Chondrocyte (in vitro differentiated cells): Measurements from ENCODE around the gene PLIN4. TPM values are rescaled to one million over a fixed set of nuclear protein-coding genes. Genes with fewer than 3 reads are reported as not detected.
A peak's percentile ranks its signal among the peaks of the same experiment; 100 is the strongest.

Experiments used
- DNase-seq: peaks from one replicate; pipeline ENCODE4 v3.0.0; 2021; ENCODE audit warnings: mixed read lengths, low spot score
- H3K27ac Mint-ChIP-seq: one replicate; pipeline ENCODE4 v1.8.0; 2021; ENCODE audit warnings: mild to moderate bottlenecking, moderate library complexity, mixed read lengths; ENCODE audit not compliant: unreplicated experiment
- H3K27me3 Mint-ChIP-seq: 2 replicates; pipeline ENCODE4 v1.8.0; 2021; ENCODE audit warnings: low read depth, mixed read lengths
- H3K36me3 Mint-ChIP-seq: 2 replicates; pipeline ENCODE4 v1.8.0; 2021; ENCODE audit warnings: low read depth, mixed read lengths
- H3K4me1 Mint-ChIP-seq: 2 replicates; pipeline ENCODE4 v1.8.0; 2021; ENCODE audit warnings: low read depth, mild to moderate bottlenecking, mixed read lengths
- H3K4me3 Mint-ChIP-seq: one replicate; pipeline ENCODE4 v1.8.0; 2021; ENCODE audit warnings: mild to moderate bottlenecking, moderate library complexity, mixed read lengths; ENCODE audit not compliant: unreplicated experiment
- H3K9me3 Mint-ChIP-seq: 2 replicates; pipeline ENCODE4 v1.8.0; 2021; ENCODE audit warnings: low read depth, mixed read lengths
- total RNA-seq: library from RNA; stranded (reverse); gene quantifications from 3 replicates; pipeline ENCODE4 v1.2.1, GENCODE V29; 2021
- TF ChIP-seq, protein P1 (sequence below): fragments of 200-600 bp; sonication (generic); IDR thresholded peaks from 2 replicates; pipeline ENCODE4 v1.5.0; 2021; ENCODE audit warnings: antibody characterized with exemption, mild to moderate bottlenecking, moderate library complexity

Gene PLIN4
- total RNA-seq, 1 donor from 2014 or later: 0.05 TPM

DNA sequence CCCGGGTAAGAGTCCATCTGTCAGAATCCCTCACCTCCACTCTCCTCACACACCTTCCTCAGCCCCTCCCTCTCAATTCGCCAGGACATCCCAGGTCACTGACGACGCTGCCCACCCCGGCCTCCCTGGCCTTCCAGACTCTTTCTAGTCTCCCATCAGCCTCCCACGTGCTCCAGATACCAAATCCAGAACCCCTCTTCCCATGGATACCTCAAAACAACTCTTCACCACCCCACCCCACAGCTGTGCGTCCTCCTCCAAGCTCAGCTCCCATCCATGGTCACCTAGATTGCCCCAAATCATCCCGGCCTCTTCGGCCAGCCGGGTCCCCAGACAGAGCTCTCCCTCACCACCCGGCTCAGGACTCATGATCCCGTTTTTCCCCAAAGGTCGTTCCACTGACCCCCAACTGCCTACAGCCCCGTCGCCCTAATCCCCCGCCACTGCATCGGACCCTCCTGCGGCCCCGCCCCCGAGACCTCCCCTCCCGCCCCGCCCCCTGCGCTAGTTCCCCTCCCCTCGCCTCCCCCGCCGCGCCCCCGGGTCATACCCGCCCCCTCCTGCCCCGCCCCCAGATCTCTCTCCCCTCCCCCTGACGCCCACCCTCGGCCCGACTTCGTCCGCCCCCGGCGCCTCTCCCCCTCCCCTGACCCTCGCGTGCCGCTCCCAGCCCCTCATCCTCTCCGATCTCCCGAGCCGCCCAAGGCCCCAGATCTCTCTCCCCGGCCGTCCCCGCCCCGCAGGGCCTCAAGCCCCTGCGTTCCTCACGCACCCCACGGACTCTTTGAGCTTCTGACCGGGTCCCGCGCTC is 61.2 kb downstream of the PLIN4 start:
- Mint-ChIP-seq H3K4me3 (peak overlapping the region; percentile 98), H3K27me3 (no peaks in the 10 kb centered on the region), H3K36me3 (peaks cover 5% of the 10 kb centered on the region), H3K9me3 (no peaks in the 10 kb centered on the region), H3K27ac (peak overlapping the region; percentile 99), H3K4me1 (peaks cover 26% of the 10 kb centered on the region)
- DNase-seq: no peak
- TF ChIP-seq, protein P1, sequence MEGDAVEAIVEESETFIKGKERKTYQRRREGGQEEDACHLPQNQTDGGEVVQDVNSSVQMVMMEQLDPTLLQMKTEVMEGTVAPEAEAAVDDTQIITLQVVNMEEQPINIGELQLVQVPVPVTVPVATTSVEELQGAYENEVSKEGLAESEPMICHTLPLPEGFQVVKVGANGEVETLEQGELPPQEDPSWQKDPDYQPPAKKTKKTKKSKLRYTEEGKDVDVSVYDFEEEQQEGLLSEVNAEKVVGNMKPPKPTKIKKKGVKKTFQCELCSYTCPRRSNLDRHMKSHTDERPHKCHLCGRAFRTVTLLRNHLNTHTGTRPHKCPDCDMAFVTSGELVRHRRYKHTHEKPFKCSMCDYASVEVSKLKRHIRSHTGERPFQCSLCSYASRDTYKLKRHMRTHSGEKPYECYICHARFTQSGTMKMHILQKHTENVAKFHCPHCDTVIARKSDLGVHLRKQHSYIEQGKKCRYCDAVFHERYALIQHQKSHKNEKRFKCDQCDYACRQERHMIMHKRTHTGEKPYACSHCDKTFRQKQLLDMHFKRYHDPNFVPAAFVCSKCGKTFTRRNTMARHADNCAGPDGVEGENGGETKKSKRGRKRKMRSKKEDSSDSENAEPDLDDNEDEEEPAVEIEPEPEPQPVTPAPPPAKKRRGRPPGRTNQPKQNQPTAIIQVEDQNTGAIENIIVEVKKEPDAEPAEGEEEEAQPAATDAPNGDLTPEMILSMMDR: no peak

DNA sequence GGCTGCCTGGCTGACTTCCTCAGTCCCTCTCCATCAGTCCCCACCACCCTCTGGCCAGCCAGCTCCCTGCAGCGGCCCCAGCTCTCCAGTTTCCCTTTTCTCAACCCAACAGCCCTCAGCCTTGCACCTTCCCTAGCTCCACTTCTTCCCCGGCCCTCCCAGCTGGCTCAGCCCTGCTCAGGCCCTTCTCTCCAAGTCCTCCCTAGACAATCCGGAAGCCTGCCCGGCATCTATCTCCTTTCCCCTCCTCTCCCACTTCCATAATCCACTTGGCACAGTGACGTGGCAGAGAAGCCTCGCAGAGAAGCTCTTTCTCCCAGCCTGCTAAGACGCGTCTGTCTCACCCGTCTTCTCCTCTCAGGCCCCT is 61.8 kb downstream of the PLIN4 start:
- Mint-ChIP-seq H3K27me3 (no peaks in the 10 kb centered on the region), H3K36me3 (peaks cover 5% of the 10 kb centered on the region), H3K9me3 (no peaks in the 10 kb centered on the region), H3K4me1 (peaks cover 26% of the 10 kb centered on the region), H3K27ac (peak overlapping the region; percentile 99), H3K4me3 (peak overlapping the region; percentile 98)
- TF ChIP-seq, protein P1: no peak
- no peak for DNase-seq

DNA sequence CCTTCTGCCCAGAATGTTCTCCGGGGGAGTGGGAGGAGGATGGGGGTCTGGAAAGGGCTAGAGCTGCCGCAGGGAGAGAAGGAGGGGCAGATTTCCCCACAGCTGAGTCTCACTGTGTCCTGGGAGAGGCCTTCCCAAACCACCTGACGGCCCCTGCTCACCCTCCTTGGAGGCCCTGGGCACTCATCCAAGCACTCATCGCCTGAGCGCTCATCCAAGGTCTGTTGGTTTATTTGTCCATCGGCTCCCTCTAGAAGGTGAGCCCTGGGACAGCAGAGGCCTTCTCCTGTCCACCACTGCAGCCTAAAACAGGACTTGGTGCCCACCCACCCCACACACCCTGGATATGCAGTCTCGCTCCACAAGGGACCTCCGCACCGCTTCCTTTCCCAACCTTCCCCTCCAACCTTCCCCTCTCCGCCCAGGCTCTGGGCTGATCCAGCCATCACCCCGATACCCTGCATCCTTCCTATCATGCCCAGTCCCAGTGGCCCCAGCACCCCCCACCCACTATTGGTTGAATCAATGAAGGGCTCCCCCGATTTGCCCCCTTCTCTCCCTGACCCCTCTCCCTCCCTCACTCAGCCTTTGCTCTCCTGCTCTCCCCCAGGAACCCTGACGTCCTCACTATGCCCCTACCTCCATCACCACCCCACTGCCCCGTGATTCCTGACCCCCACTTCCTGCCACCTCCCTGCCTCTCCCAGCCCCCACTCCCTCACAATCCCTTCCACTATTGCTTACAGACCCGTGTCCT is 62.4 kb downstream of the PLIN4 start:
- no peak for DNase-seq
- H3K4me3 Mint-ChIP-seq: peak overlapping the region; percentile 98

DNA sequence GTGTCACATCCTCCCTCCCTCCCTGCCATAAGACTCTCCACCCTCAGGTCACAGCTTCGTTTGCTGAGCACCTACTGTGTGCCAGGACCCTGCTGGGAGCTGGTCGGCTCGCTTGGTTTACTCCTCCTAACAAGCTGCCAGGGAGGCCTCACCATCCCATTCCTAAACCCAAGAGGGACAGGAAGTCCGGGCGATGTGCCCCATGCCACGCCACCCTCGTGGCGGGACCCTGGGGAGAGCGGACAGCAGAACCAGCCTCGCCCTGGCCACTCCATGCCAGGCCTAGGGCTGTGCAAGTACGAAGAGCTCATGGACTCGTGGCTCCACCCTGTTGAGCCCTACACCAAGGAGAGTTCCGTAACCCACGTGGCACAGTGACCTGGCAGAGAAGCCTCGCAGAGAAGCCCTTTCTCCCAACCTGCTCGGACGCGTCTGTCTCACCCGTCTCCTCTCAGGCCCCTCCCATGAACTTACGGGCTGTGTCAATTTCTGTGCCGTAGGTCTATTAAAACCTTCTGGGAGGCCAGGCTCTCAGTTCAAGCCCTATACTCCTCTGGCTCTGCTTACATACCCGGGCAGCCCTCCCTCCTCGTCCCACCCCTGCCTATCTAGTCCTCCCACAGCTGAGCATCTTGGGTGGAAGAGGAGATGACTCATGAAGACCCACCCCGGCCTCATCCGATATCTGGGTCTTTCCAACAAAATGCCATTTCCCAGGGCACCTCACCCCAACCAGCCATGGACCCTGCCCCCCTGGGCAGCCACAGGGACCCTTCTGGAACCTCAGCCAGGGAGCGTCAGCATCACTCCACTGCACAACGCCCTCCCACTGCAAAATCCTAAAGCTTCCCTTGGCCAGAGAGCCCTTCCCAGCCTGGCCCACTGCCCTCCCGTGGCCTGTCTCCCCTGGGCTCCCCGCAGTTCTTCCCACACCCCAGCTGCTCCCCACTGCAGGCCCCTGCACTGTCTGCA is 63.3 kb downstream of the PLIN4 start:
- DNase-seq: no peak
- TF ChIP-seq, protein P1: no peak
- Mint-ChIP-seq H3K27me3 (no peaks in the 10 kb centered on the region), H3K4me3 (peak overlapping the region; percentile 98), H3K9me3 (no peaks in the 10 kb centered on the region), H3K36me3 (peaks cover 8% of the 10 kb centered on the region), H3K27ac (peak overlapping the region; percentile 79), H3K4me1 (peaks cover 26% of the 10 kb centered on the region)

More for the DNA sequence above, 62.4 kb downstream of the PLIN4 start:
- Mint-ChIP-seq H3K9me3 (no peaks in the 10 kb centered on the region), H3K4me1 (peaks cover 26% of the 10 kb centered on the region), H3K27me3 (no peaks in the 10 kb centered on the region), H3K27ac (peak overlapping the region; percentile 99), H3K36me3 (peaks cover 5% of the 10 kb centered on the region)
- TF ChIP-seq, protein P1: peak; percentile 21
